AG10803 (cell line): Measurements from ENCODE around the gene PDS5B.

ENCODE experiments used
- DNase-seq: peaks from one replicate; pipeline ENCODE4 v3.0.0; 2010; ENCODE audit warnings: low read depth
- H3K4me3 ChIP-seq: 2 replicates; pipeline ENCODE4 v1.5.1; 2011; ENCODE audit warnings: mild to moderate bottlenecking, low read length, control low read depth
- CTCF ChIP-seq: conservative IDR thresholded peaks from 2 replicates; pipeline ENCODE4 v1.5.1; 2011; ENCODE audit warnings: mild to moderate bottlenecking, low read length, control low read depth, inconsistent platforms

Gene PDS5B

GRCh38 chr13:32804673-32805230 is 218.5 kb downstream of the PDS5B start:
- no peak for DNase-seq
- no peak overlapping the region for H3K4me3 ChIP-seq
- TF ChIP-seq CTCF, result no peak

DNA sequence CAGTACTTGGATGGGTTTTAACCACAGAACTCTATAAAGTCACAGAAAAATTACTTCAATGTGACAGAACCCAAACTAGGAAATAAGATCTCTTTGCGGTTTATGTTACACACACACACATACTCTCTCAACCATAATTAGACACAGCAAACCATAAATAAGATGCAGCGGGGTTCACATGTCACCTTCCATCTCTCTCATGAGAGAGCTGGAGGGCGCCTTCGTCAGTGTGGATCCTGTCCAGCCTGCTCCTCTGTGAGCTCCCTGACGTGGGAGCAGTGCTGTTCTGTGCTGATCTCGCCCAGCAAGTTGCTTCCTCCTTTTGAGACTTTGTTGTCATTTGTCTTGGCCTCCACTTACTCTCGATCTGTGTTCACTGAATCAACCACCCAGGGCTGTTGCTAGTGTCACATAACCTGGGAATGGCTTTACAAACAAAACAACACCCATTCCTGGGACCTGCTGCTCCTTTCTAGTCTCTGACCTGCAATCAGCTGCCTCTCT is 225.1 kb downstream of the PDS5B start:
- no peak for TF ChIP-seq CTCF
- DNase-seq, result peak; percentile 55
- H3K4me3 ChIP-seq, result no peak overlapping the region

DNA sequence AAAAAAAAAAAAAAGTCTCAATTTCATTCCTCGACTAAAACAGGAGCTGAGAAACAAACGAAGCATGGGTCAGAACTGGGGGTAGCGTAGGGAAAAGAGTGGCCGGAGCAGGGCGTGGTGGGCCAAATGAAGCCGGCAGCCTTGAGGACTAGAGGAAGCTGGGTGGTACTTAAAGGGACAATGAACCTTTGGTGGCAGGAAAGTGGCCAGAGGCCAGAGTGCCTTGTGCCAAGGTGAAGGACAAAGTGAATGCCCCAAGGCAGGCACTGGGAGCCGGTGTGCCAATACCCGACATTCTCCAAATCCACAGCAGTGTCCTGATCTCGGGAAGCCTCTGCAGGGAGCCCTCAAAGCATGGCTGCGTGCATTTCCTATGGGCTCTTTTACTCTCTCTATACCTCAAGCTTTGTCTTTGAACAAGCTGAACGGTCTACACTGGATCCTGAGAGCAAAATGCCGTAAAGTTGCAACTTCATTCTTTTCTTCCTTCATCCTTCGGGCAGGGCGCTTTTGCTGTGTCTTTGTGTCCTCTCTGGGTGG is 235.0 kb downstream of the PDS5B start:
- no peak for DNase-seq
- no peak for TF ChIP-seq CTCF
- H3K4me3 ChIP-seq, result no peak overlapping the region

DNA sequence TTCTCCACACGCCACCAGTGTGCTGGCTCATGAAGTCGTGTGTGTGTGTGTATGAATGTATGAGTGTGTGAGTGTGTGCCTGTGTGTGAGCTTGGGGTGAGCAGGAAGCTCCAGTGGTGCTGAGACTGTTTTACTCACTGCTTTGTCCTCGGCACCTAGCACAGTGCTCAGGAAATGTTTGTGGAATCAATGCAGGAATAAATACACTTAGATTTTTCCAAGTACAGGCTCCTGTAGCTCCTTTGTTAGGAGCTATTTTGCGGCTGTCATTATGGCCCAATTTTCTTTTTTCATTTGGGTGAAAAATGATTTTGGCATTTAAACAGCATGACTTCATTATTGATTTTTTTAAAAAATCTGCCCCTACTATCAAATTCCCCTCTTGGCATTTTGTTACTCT is 236.5 kb downstream of the PDS5B start:
- no peak for TF ChIP-seq CTCF
- no peak overlapping the region for H3K4me3 ChIP-seq
- no peak for DNase-seq

DNA sequence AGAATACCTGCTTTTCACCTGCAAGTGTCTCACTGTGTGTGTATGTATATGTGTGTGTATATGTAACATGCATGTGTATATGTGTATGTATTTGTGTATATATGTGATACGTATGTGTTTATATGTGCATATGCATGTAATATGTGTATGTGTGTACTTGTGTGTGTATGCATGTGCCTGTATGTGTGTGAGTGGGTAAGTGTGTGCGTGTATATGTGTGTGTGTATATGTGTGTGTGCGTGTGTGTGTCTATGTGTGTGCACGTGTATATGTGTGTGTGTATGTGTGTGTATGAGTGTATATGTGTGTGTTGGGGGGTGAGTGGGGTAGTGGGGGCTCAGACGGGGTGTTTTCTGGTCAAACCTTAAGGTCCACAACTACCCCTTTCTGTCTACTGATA is 237.3 kb downstream of the PDS5B start:
- no peak for TF ChIP-seq CTCF
- no peak overlapping the region for H3K4me3 ChIP-seq

GRCh38 chr13:32824061-32824460 is 237.8 kb downstream of the PDS5B start:
- no peak for TF ChIP-seq CTCF
- no peak for DNase-seq
- H3K4me3 ChIP-seq, result no peak overlapping the region

More for the DNA sequence above, 237.3 kb downstream of the PDS5B start:
- no peak for DNase-seq

GRCh38 chr13:32824675-32825074 is 238.4 kb downstream of the PDS5B start:
- no peak for TF ChIP-seq CTCF
- peak; percentile 86 for DNase-seq
- H3K4me3 ChIP-seq, result no peak overlapping the region
